ENCODE results near the gene CPEB3.
"Not testable (repeated sequence)": the region's sequence is repeated elsewhere in the genome, so short reads cannot be mapped to it uniquely, and the experiment has no call there.

CPEB3 gene

GRCh38 chr10:92091965-92092364, 198.9 kb downstream of the CPEB3 start:
- DNase-seq, result no peak

- DNase-seq, result peak; percentile 17 to 29
Measured at GRCh38 chr10:92087750-92088395, 203.0 kb downstream of the CPEB3 start.

GRCh38 chr10:92082583-92083280, 208.1 kb downstream of the CPEB3 start:
- no peak for DNase-seq

- no peak for DNase-seq
Measured at GRCh38 chr10:92081641-92082040, 209.2 kb downstream of the CPEB3 start.

GRCh38 chr10:92080244-92080643, 210.6 kb downstream of the CPEB3 start:
- DNase-seq, result no peak

GRCh38 chr10:92079003-92079402, 211.9 kb downstream of the CPEB3 start:
- DNase-seq, result no peak

GRCh38 chr10:92076722-92077121, 214.2 kb downstream of the CPEB3 start:
- DNase-seq, result no peak

GRCh38 chr10:92075829-92076228, 215.0 kb downstream of the CPEB3 start:
- DNase-seq, result no peak

GRCh38 chr10:92074126-92074887, 216.6 kb downstream of the CPEB3 start:
- DNase-seq, result no peak

- no peak for DNase-seq
Measured at GRCh38 chr10:92068900-92069299, 222.0 kb downstream of the CPEB3 start.

GRCh38 chr10:92066386-92066785, 224.5 kb downstream of the CPEB3 start:
- DNase-seq, result no peak

- no peak for DNase-seq
Measured at GRCh38 chr10:92064506-92064905, 226.4 kb downstream of the CPEB3 start.

- DNase-seq, result no peak
Measured at GRCh38 chr10:92062273-92062672, 228.6 kb downstream of the CPEB3 start.

GRCh38 chr10:92054807-92055206, 236.1 kb downstream of the CPEB3 start:
- DNase-seq, result no peak

GRCh38 chr10:92052741-92053140, 238.1 kb downstream of the CPEB3 start:
- no peak for DNase-seq

- no peak for DNase-seq
Measured at GRCh38 chr10:92052088-92052487, 238.8 kb downstream of the CPEB3 start.

GRCh38 chr10:92047215-92047614, 243.7 kb downstream of the CPEB3 start:
- no peak for DNase-seq

- DNase-seq, result no peak
Measured at GRCh38 chr10:92045641-92046106, 245.2 kb downstream of the CPEB3 start.

GRCh38 chr10:92042541-92042940, 248.3 kb downstream of the CPEB3 start:
- DNase-seq, result no peak

GRCh38 chr10:92038949-92039348, 251.9 kb downstream of the CPEB3 start:
- no peak for DNase-seq

- not testable (repeated sequence) for DNase-seq
Measured at GRCh38 chr10:92033070-92033469, 257.8 kb downstream of the CPEB3 start.

- DNase-seq, result no peak
Measured at GRCh38 chr10:92031580-92031979, 259.3 kb downstream of the CPEB3 start.

GRCh38 chr10:92027141-92027540, 263.7 kb downstream of the CPEB3 start:
- no peak for DNase-seq

GRCh38 chr10:92025340-92025739, 265.5 kb downstream of the CPEB3 start:
- not testable (repeated sequence) for DNase-seq
